A549 (cell line): ENCODE measurements around the gene MLLT3. TPM values are rescaled to one million over a fixed set of nuclear protein-coding genes. Genes with fewer than 3 reads are reported as not detected.

ENCODE experiments used
- ATAC-seq, 2 experiments: fragments of 200-7000 bp in 1 of 2; fragments of >200 bp in 1 of 2; cut with Nextera tagmentation in 1 of 2; cut with Tn5 transposase in 1 of 2; 3 replicates each; pipeline versions ENCODE4 v1.8.0 to v1.9.1; 2018 to 2020; ENCODE audit warnings: mild to moderate bottlenecking in 1 of 2, moderate library complexity in 1 of 2
- CTCF ChIA-PET: fragments of 300-600 bp; sonication (Branson Sonifier 250); formaldehyde crosslinking; extraction: SDS; loops from one replicate; lab custom pipeline; 2021; ENCODE audit warnings: antibody characterized with exemption, inconsistent platforms; lab: Yijun Ruan, JAX
- POLR2A ChIA-PET: fragments of 350-600 bp; formaldehyde crosslinking; extraction: SDS; loops from one replicate; lab custom pipeline; 2021; ENCODE audit warnings: antibody characterized with exemption, inconsistent platforms; lab: Yijun Ruan, JAX
- DNase-seq, 2 experiments: peaks; one replicate each; pipeline versions ENCODE4 v3.0.0 to v3.0.0-alpha.2; 2011 to 2016; ENCODE audit warnings: low read depth in 1 of 2, low spot score in 1 of 2
- FAIRE-seq: peaks from 2 replicates; lab custom pipeline; 2011; peaks lifted over from hg19 to GRCh38; lab: Jason Lieb, UNC
- H3K27ac ChIP-seq, 2 experiments: fragments of >200 bp; sonication (Bioruptor Twin); formaldehyde crosslinking; 3 replicates each; pipeline ENCODE4 v1.5.1; 2016 to 2017
- H3K4me1 ChIP-seq: fragments of >200 bp; sonication (Bioruptor Twin); formaldehyde crosslinking; 3 replicates; pipeline ENCODE4 v1.6.1; 2016
- H3K4me2 ChIP-seq: fragments of >200 bp; sonication (Bioruptor Twin); formaldehyde crosslinking; 3 replicates; pipeline ENCODE4 v1.6.1; 2016
- H3K4me3 ChIP-seq: fragments of >200 bp; sonication (Bioruptor Twin); formaldehyde crosslinking; 3 replicates; pipeline ENCODE4 v1.5.1; 2016
- H3K9me3 ChIP-seq: fragments of >200 bp; sonication (Bioruptor Twin); formaldehyde crosslinking; 3 replicates; pipeline ENCODE4 v1.6.1; 2016
- CBX2 ChIP-seq: fragments of 200-600 bp; sonication (generic); IDR thresholded peaks from 2 replicates; pipeline ENCODE4 v1.6.1; 2016; ENCODE audit warnings: low read depth, mild to moderate bottlenecking, borderline replicate concordance
- CHD2 ChIP-seq: fragments of 150-350 bp; IDR thresholded peaks from 2 replicates; pipeline ENCODE4 v1.6.1; 2014; ENCODE audit warnings: low read length; ENCODE audit not compliant: partially characterized antibody
- FOSL2 ChIP-seq, 2 experiments: fragments of 450-650 bp in 1 of 2; fragments of >200 bp in 1 of 2; sonication (Bioruptor Twin) in 1 of 2; formaldehyde crosslinking; IDR thresholded peaks; 2 replicates each; pipeline versions ENCODE4 v1.5.0 to v1.6.1; 2016 to 2020; ENCODE audit warnings: mild to moderate bottlenecking in 1 of 2, moderate library complexity in 1 of 2
- HES2 ChIP-seq: fragments of >200 bp; sonication (Bioruptor Twin); formaldehyde crosslinking; IDR thresholded peaks from 2 replicates; pipeline ENCODE4 v1.6.1; 2016
- JUN ChIP-seq, 2 experiments: fragments of >200 bp; sonication (Bioruptor Twin); formaldehyde crosslinking; IDR thresholded peaks; 2 replicates in 1 of 2; 3 replicates in 1 of 2; pipeline ENCODE4 v1.6.1; 2016 to 2017
- KDM1A ChIP-seq: fragments of 200-600 bp; sonication (generic); IDR thresholded peaks from 2 replicates; pipeline ENCODE4 v1.6.1; 2016; ENCODE audit warnings: low read depth, mild to moderate bottlenecking
- MAFK ChIP-seq: fragments of 450-650 bp; IDR thresholded peaks from 2 replicates; pipeline ENCODE4 v1.6.1; 2014; ENCODE audit not compliant: partially characterized antibody
- MYC ChIP-seq: IDR thresholded peaks from 2 replicates; pipeline ENCODE4 v1.6.1; 2012; ENCODE audit warnings: mild to moderate bottlenecking, inconsistent platforms, low read length, improper control_type of control experiment, borderline replicate concordance
- PHF8 ChIP-seq: fragments of 200-600 bp; sonication (generic); IDR thresholded peaks from 2 replicates; pipeline ENCODE4 v1.6.1; 2016; ENCODE audit warnings: low read depth, mild to moderate bottlenecking, antibody characterized with exemption, moderate library complexity, borderline replicate concordance
- POLR2A ChIP-seq: IDR thresholded peaks from 2 replicates; pipeline ENCODE4 v1.6.1; 2012; ENCODE audit warnings: mild to moderate bottlenecking, low read length
- REST ChIP-seq: fragments of 200-600 bp; sonication (generic); IDR thresholded peaks from 2 replicates; pipeline ENCODE4 v1.6.1; 2016; ENCODE audit warnings: antibody characterized with exemption, mild to moderate bottlenecking, moderate library complexity
- RNF2 ChIP-seq: fragments of 200-600 bp; sonication (generic); IDR thresholded peaks from 2 replicates; pipeline ENCODE4 v1.6.1; 2016; ENCODE audit warnings: low read depth, mild to moderate bottlenecking, antibody characterized with exemption, moderate library complexity, borderline replicate concordance
- ZFP36 ChIP-seq: fragments of 450-650 bp; IDR thresholded peaks from 2 replicates; pipeline ENCODE4 v1.6.1; 2014; ENCODE audit warnings: borderline replicate concordance; ENCODE audit not compliant: partially characterized antibody
- WGBS: methylation state at CpG from one replicate; pipeline ENCODE4 v1.1.6; 2017; ENCODE audit errors: missing lambda C conversion rate; 5-methylcytosine and 5-hydroxymethylcytosine counted together
- polyA plus RNA-seq, 4 experiments: library from polyadenylated mRNA; depleted of rRNA in 3 of 4; stranded (reverse); fragments of >200 nt; fragmentation: RNase III in 1 of 4; extraction: RNeasy Plus Mini Kit Qiagen cat#74134 plus additional on column Dnase treatment in 1 of 4; gene quantifications; 2 replicates in 3 of 4; 3 replicates in 1 of 4; pipeline ENCODE4 v1.2.3, GENCODE V29; 2011 to 2017
- TF ChIP-seq, protein P1 (sequence below): fragments of >200 bp; sonication (Bioruptor Twin); formaldehyde crosslinking; IDR thresholded peaks from 3 replicates; pipeline ENCODE4 v1.5.1; 2016
- TF ChIP-seq, protein P2 (sequence below): fragments of 250-450 bp; sonication (Bioruptor Pico); IDR thresholded peaks from 2 replicates; pipeline ENCODE4 v1.5.0; 2020; ENCODE audit warnings: low read depth, mild to moderate bottlenecking, moderate library complexity

Gene MLLT3
- polyA plus RNA-seq, 2 of the 4 experiments (the other 2 are of a cell fraction), result 14.3 to 47.6 TPM

GRCh38 chr9:20524776-20525175, 97.5 kb downstream of the MLLT3 start:
- FAIRE-seq, result peak; percentile 51
- H3K4me2 ChIP-seq, result no peak overlapping the region
- ATAC-seq, result peak; percentile 64 to 72; a peak in 4 of 6 replicates
- WGBS, result 71% methylated on average over 2 of the region's 2 CpGs
- POLR2A ChIA-PET, result interaction anchor here (0.6 kb wide), 1 partner anchor 1605 kb away, joined by 3 read pairs; no protein-coding TSS in a partner anchor
- TF ChIP-seq, protein P1, sequence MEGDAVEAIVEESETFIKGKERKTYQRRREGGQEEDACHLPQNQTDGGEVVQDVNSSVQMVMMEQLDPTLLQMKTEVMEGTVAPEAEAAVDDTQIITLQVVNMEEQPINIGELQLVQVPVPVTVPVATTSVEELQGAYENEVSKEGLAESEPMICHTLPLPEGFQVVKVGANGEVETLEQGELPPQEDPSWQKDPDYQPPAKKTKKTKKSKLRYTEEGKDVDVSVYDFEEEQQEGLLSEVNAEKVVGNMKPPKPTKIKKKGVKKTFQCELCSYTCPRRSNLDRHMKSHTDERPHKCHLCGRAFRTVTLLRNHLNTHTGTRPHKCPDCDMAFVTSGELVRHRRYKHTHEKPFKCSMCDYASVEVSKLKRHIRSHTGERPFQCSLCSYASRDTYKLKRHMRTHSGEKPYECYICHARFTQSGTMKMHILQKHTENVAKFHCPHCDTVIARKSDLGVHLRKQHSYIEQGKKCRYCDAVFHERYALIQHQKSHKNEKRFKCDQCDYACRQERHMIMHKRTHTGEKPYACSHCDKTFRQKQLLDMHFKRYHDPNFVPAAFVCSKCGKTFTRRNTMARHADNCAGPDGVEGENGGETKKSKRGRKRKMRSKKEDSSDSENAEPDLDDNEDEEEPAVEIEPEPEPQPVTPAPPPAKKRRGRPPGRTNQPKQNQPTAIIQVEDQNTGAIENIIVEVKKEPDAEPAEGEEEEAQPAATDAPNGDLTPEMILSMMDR, result peak; percentile 29; the same call in 2 of the 3 replicates
- no peak for TF ChIP-seq MYC
- TF ChIP-seq RNF2, result no peak
- TF ChIP-seq, all 56 proteins: peak for 1
- no peak overlapping the region for H3K27ac ChIP-seq
- H3K4me1 ChIP-seq, result peaks cover 14% of the 10 kb centered on the region
- no peak overlapping the region for H3K4me3 ChIP-seq
- no peaks in the 10 kb centered on the region for H3K9me3 ChIP-seq
- peak in 1 of 2 experiments; percentile 46 for DNase-seq
- CTCF ChIA-PET, result interaction anchor here (0.8 to 1.1 kb wide), 3 partner anchors 9 to 168 kb away, joined by 3 to 4 read pairs (median 3); no protein-coding TSS in a partner anchor

DNA sequence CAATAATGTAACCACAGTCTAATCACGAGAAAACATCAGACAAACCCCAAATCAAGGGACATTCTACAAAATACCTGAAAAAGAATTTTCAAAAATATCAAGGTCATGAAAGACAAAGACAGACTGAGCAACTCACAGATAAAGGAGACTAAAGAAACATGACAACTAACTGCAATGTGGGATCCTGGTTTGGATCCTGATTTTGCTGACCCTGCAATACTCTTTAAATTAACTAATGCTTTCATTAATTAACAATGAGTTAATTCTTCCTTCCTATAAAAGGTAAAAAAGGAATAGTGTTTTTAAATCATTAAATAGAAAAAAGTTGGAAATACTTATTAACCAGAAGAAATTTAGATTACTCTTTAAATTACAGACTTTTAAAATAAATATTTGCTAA, 103.6 kb downstream of the MLLT3 start:
- Histone ChIP-seq H3K4me2 (no peak overlapping the region), H3K27ac (no peak overlapping the region), H3K4me1 (no peaks in the 10 kb centered on the region), H3K4me3 (no peak overlapping the region), H3K9me3 (no peaks in the 10 kb centered on the region)
- 100% methylated on average over 1 of the region's 1 CpG for WGBS
- ATAC-seq (no peak), DNase-seq (no peak), FAIRE-seq (no peak)
- ChIA-PET CTCF (no interaction called here), POLR2A (no interaction called here)
- TF ChIP-seq RNF2 (no peak), MAFK (peak; percentile 89), POLR2A (no peak), JUN (IDR thresholded peaks at IDR 0.05) (no peak), PHF8 (no peak), REST (no peak), FOSL2 (IDR thresholded peaks at IDR 0.05) (no peak), FOSL2 (CRISPR knock-in tag; IDR thresholded peaks at IDR 0.05) (no peak)
- TF ChIP-seq, protein P2, sequence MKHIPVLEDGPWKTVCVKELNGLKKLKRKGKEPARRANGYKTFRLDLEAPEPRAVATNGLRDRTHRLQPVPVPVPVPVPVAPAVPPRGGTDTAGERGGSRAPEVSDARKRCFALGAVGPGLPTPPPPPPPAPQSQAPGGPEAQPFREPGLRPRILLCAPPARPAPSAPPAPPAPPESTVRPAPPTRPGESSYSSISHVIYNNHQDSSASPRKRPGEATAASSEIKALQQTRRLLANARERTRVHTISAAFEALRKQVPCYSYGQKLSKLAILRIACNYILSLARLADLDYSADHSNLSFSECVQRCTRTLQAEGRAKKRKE (CRISPR knock-in tag), result no peak

GRCh38 chr9:20513126-20513913, 109.0 kb downstream of the MLLT3 start:
- ATAC-seq (peak in 1 of 2 experiments; percentile 36; a peak in 3 of 6 replicates), FAIRE-seq (no peak), DNase-seq (peak in 1 of 2 experiments; percentile 33)
- 88% methylated on average over 11 of the region's 11 CpGs for WGBS
- CTCF ChIA-PET, result interaction anchor here (0.6 kb wide), 1 partner anchor 90 kb away, joined by 3 read pairs; no protein-coding TSS in a partner anchor
- Histone ChIP-seq H3K9me3 (no peaks in the 10 kb centered on the region), H3K4me1 (peaks cover 26% of the 10 kb centered on the region), H3K4me3 (no peak overlapping the region), H3K4me2 (peak overlapping the region; percentile 73; the same call in 2 of the 3 replicates), H3K27ac (peak overlapping the region; percentile 9 to 79; a peak in 3 of 6 replicates)
- no peak for TF ChIP-seq RNF2
- TF ChIP-seq KDM1A, result no peak
- TF ChIP-seq CHD2, result no peak
- TF ChIP-seq ZFP36, result no peak
- TF ChIP-seq HES2, result no peak
- no peak for TF ChIP-seq MYC
- no peak for TF ChIP-seq CBX2
- POLR2A ChIA-PET, result no interaction called here
